K562 treated with DMSO at 1 percent for 24 hours (cell line): ENCODE results near the gene ATP2A3. TPM values are rescaled to one million over a fixed set of nuclear protein-coding genes. Genes with fewer than 3 reads are reported as not detected.

Experiments used
- total RNA-seq: library from RNA; unstranded; fragments of 300-600 nt; gene quantifications from 2 replicates; pipeline ENCODE4 v1.2.3, GENCODE V29; 2022; ENCODE audit warnings: low read depth; ENCODE audit not compliant: insufficient read depth

ATP2A3 gene
- 211 and 252 TPM in 2 replicates for total RNA-seq

GRCh38 chr17:3964203-3965117 is at the start of gene ATP2A3:
ATP2A3 (minus strand) TSS chr17:3964437; CDS start chr17:3964291, 146 bp downstream.

GRCh38 chr17:3915995-3916696 is 48.1 kb downstream of the ATP2A3 start, which contains the start of gene P2RX1:
P2RX1 (minus strand) TSS chr17:3916465; CDS start chr17:3916225, 240 bp downstream.

GRCh38 chr17:3893003-3893719 is 71.1 kb downstream of the ATP2A3 start, which contains the start of gene CAMKK1:
CAMKK1 (minus strand) TSS chr17:3893053; CDS start chr17:3885687, 7,366 bp downstream.

Other genes with a start within 250 kb of the ATP2A3 start
- gene HASPIN, start 240.5 kb downstream of the ATP2A3 start, total RNA-seq, result 10.6 and 11.9 TPM in 2 replicates
- gene ITGAE, start 163.2 kb downstream of the ATP2A3 start, total RNA-seq, result 23.4 and 32.6 TPM in 2 replicates
- gene NCBP3, start 118.2 kb downstream of the ATP2A3 start, total RNA-seq, result 6.5 and 8.2 TPM in 2 replicates
- 3.4 TPM in 2 replicates for gene CAMKK1, start 71.4 kb downstream of the ATP2A3 start, total RNA-seq
- gene P2RX1, start 48.0 kb downstream of the ATP2A3 start, total RNA-seq, result 15.4 and 18.2 TPM in 2 replicates
- 8.9 and 12.7 TPM in 2 replicates for gene ZZEF1, start 178.6 kb upstream of the ATP2A3 start, total RNA-seq
- gene CYB5D2, start 178.8 kb upstream of the ATP2A3 start, total RNA-seq, result 18.6 and 23.4 TPM in 2 replicates